ENCODE data around the gene PGA5. TPM values are rescaled to one million over a fixed set of nuclear protein-coding genes. Genes with fewer than 3 reads are reported as not detected.
"Not testable (repeated sequence)": the region's sequence is repeated elsewhere in the genome, so short reads cannot be mapped to it uniquely, and the experiment has no call there.

Gene PGA5
- total RNA-seq, 1 donor from 2014 or later, result not detected

- no peak overlapping the region for H3K4me3 Mint-ChIP-seq (ENCODE audit: unreplicated experiment)
- peaks cover 6% of the 10 kb centered on the region for H3K9me3 Mint-ChIP-seq (ENCODE audit: low read depth)
- H3K27me3 Mint-ChIP-seq (ENCODE audit: low read depth), result peaks cover 46% of the 10 kb centered on the region
- TF ChIP-seq CTCF (IDR thresholded peaks at IDR 0.05), result no peak
- no peaks in the 10 kb centered on the region for H3K36me3 Mint-ChIP-seq (ENCODE audit: low read depth)
- H3K4me1 Mint-ChIP-seq (ENCODE audit: low read depth), result no peaks in the 10 kb centered on the region
- DNase-seq (ENCODE audit: low spot score), result no peak
- H3K27ac Mint-ChIP-seq (ENCODE audit: unreplicated experiment), result no peak overlapping the region
These were observed 41.9 kb upstream of the PGA5 start for GRCh38 chr11:61198948-61199523.

DNA sequence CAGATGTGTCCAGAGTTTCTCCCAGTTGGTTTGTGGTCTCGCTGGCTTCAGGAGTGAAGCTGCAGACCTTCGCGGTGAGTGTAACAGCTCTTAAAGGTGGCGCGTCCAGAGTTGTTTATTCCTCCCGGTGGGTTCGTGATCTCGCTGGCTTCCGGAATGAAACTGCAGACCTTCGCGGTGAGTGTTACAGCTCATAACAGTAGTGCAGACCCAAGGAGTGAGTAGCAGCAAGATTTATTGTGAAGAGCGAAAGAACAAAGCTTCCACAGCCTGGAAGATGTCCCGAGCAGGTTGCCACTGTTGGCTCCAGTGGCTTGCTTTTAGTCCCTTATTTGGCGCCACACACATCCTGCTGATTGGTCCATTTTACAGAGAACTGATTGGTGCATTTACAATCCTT lies 39.5 kb upstream of the PGA5 start:
- Mint-ChIP-seq H3K4me1 (ENCODE audit: low read depth) (no peaks in the 10 kb centered on the region), H3K27ac (ENCODE audit: unreplicated experiment) (no peak overlapping the region), H3K36me3 (ENCODE audit: low read depth) (no peaks in the 10 kb centered on the region), H3K9me3 (ENCODE audit: low read depth) (peaks cover 6% of the 10 kb centered on the region), H3K27me3 (ENCODE audit: low read depth) (peaks cover 39% of the 10 kb centered on the region), H3K4me3 (ENCODE audit: unreplicated experiment) (no peak overlapping the region)
- no peak for DNase-seq (ENCODE audit: low spot score)
- no peak for TF ChIP-seq CTCF (IDR thresholded peaks at IDR 0.05)

DNA sequence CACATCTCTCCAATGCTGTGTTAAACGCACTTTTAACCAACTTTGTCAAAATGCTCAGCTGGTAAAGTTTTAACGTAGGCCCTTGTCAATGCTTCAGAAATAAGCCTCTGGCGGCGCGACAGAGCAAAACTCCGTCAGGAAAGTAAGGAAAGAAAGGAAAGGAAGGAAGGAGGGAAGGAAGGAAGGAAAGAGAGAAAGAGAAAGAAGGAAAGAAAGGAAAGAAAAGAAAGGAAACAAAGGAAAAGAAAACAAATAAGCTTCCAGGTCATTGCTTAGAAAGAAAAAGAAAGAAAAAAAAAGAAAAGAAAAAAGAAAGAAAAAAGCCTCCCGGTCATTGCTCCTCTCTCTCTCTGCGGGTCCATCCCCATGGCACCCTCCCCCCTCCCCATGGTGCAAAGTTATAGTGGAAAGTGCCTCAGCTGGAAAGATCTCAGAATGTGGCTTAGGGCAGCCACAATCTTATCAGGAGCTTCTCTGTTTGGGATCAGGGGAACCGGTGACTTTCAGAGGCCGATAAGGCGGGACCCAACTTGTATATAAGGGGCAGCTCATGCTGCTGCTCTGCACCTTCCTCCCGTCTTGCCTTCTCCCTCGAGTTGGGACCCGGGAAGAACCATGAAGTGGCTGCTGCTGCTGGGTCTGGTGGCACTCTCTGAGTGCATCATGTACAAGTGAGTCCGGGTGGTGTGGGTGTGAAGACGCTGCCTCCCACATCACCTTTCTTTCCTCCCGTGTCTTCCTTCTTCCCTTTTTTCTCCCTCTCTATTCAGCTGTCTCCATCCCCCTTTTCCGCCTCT lies 37.8 kb upstream of the PGA5 start, which contains the start of gene PGA3:
TSS of gene PGA3 (plus strand) at position 566 of the 797 bp plus-strand sequence. CDS start at position 616, 50 bp downstream.
- H3K27ac Mint-ChIP-seq (ENCODE audit: unreplicated experiment); H3K9me3 Mint-ChIP-seq (ENCODE audit: low read depth); H3K36me3 Mint-ChIP-seq (ENCODE audit: low read depth); H3K4me3 Mint-ChIP-seq (ENCODE audit: unreplicated experiment); DNase-seq (ENCODE audit: low spot score); H3K4me1 Mint-ChIP-seq (ENCODE audit: low read depth): not testable (repeated sequence)
- H3K27me3 Mint-ChIP-seq (ENCODE audit: low read depth), result peaks cover 36% of the 10 kb centered on the region

DNA sequence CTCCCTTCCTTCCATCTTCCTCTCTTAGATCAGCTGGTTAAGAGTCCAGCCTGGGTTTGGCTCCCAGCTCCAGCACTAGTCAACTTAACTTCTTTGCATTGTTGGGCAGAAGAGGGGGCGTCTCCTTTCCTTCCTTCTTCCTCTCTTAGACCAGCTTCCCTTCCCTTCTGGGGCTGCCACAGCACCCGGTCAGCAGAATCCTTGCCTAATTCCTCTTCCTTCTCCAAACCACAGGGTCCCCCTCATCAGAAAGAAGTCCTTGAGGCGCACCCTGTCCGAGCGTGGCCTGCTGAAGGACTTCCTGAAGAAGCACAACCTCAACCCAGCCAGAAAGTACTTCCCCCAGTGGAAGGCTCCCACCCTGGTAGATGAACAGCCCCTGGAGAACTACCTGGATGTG lies 37.1 kb upstream of the PGA5 start:
- H3K36me3 Mint-ChIP-seq (ENCODE audit: low read depth); H3K4me3 Mint-ChIP-seq (ENCODE audit: unreplicated experiment); H3K27ac Mint-ChIP-seq (ENCODE audit: unreplicated experiment); DNase-seq (ENCODE audit: low spot score); H3K9me3 Mint-ChIP-seq (ENCODE audit: low read depth); H3K4me1 Mint-ChIP-seq (ENCODE audit: low read depth): not testable (repeated sequence)
- H3K27me3 Mint-ChIP-seq (ENCODE audit: low read depth), result peaks cover 35% of the 10 kb centered on the region

- not testable (repeated sequence) for H3K9me3 Mint-ChIP-seq (ENCODE audit: low read depth)
These were observed 36.4 kb upstream of the PGA5 start for GRCh38 chr11:61204502-61205059.

GRCh38 chr11:61207636-61208310 lies 33.2 kb upstream of the PGA5 start:
- peaks cover 11% of the 10 kb centered on the region for H3K27me3 Mint-ChIP-seq (ENCODE audit: low read depth)
- not testable (repeated sequence) for DNase-seq (ENCODE audit: low spot score); H3K27ac Mint-ChIP-seq (ENCODE audit: unreplicated experiment); H3K9me3 Mint-ChIP-seq (ENCODE audit: low read depth); H3K4me3 Mint-ChIP-seq (ENCODE audit: unreplicated experiment); H3K36me3 Mint-ChIP-seq (ENCODE audit: low read depth); H3K4me1 Mint-ChIP-seq (ENCODE audit: low read depth)

More at GRCh38 chr11:61204502-61205059, 36.4 kb upstream of the PGA5 start:
- not testable (repeated sequence) for H3K4me1 Mint-ChIP-seq (ENCODE audit: low read depth); H3K27ac Mint-ChIP-seq (ENCODE audit: unreplicated experiment); H3K4me3 Mint-ChIP-seq (ENCODE audit: unreplicated experiment); DNase-seq (ENCODE audit: low spot score); H3K36me3 Mint-ChIP-seq (ENCODE audit: low read depth)
- H3K27me3 Mint-ChIP-seq (ENCODE audit: low read depth), result peaks cover 28% of the 10 kb centered on the region

DNA sequence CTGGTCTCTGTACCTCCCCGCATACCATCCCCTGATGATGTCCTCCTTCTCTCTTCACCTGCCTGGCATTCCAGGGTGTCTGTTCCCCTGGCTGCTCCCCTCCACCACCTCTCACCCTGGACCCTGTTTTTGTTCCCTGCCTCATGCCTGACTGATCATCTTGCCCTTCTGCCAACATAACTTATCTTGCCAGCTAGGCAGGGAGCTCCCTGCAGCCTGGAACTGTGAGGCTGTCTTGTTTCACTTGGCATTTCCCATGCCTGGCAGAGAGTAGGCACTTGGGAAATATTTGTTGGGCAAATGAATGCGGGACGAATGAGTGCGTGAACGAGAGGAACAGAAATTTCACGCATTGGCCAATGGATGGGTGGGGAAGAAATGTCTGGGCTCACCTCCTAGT lies 30.3 kb upstream of the PGA5 start:
- not testable (repeated sequence) for H3K27me3 Mint-ChIP-seq (ENCODE audit: low read depth); H3K4me3 Mint-ChIP-seq (ENCODE audit: unreplicated experiment); H3K27ac Mint-ChIP-seq (ENCODE audit: unreplicated experiment); DNase-seq (ENCODE audit: low spot score); H3K36me3 Mint-ChIP-seq (ENCODE audit: low read depth); H3K9me3 Mint-ChIP-seq (ENCODE audit: low read depth); H3K4me1 Mint-ChIP-seq (ENCODE audit: low read depth)

DNA sequence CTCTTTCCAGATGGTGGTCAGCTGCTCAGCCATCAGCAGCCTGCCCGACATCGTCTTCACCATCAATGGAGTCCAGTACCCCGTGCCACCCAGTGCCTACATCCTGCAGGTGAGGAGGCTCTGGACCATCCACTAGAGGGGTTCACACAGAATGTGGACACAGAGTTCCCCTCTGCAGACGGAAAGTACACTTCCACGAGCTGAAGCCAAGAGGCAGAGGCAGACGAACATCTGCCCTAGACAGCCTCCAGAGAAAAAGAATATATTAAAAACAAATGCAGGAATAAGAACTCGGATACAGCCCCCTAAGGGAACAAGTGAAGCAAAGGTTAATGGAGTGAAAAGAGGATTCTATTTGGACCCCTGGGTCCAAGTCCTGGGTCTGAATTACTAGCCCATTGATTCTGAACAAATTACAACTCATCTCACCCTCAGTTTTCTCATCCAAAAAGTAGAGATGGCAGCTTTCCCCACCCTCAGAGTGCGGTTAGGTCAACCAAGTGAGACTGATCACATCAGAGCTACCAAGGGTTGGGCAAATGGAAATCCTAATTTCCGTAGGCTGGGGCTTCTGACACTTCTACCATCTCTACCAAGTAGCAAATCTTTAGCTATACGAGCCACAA lies 29.5 kb upstream of the PGA5 start:
- not testable (repeated sequence) for H3K4me1 Mint-ChIP-seq (ENCODE audit: low read depth); H3K4me3 Mint-ChIP-seq (ENCODE audit: unreplicated experiment); H3K27ac Mint-ChIP-seq (ENCODE audit: unreplicated experiment); H3K27me3 Mint-ChIP-seq (ENCODE audit: low read depth); H3K36me3 Mint-ChIP-seq (ENCODE audit: low read depth); H3K9me3 Mint-ChIP-seq (ENCODE audit: low read depth); DNase-seq (ENCODE audit: low spot score)

DNA sequence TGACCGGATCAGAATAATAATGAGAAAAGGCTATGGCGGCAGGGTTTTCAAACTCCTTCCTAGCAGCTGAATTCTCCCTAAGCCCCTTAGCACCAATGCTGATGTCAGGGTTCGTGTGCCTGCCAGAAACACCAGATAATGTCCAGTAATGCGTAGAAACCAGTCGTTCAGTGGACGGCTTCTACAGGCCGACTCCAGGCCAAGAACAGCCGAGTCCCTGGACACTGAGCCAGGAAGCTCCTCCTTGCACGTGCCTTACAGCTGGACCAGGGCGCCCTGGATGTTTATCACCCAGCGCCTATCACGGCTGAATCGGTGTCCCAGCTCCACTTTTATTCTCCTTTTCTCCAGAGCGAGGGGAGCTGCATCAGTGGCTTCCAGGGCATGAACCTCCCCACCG lies 28.8 kb upstream of the PGA5 start:
- H3K9me3 Mint-ChIP-seq (ENCODE audit: low read depth); DNase-seq (ENCODE audit: low spot score); H3K36me3 Mint-ChIP-seq (ENCODE audit: low read depth); H3K27ac Mint-ChIP-seq (ENCODE audit: unreplicated experiment); H3K4me3 Mint-ChIP-seq (ENCODE audit: unreplicated experiment); H3K4me1 Mint-ChIP-seq (ENCODE audit: low read depth); H3K27me3 Mint-ChIP-seq (ENCODE audit: low read depth): not testable (repeated sequence)

- not testable (repeated sequence) for H3K4me3 Mint-ChIP-seq (ENCODE audit: unreplicated experiment); H3K27me3 Mint-ChIP-seq (ENCODE audit: low read depth); H3K9me3 Mint-ChIP-seq (ENCODE audit: low read depth); H3K36me3 Mint-ChIP-seq (ENCODE audit: low read depth); DNase-seq (ENCODE audit: low spot score); H3K4me1 Mint-ChIP-seq (ENCODE audit: low read depth); H3K27ac Mint-ChIP-seq (ENCODE audit: unreplicated experiment)
These were observed 27.2 kb upstream of the PGA5 start for GRCh38 chr11:61213711-61214324.

Measured in chondrocyte (in vitro differentiated cells).